ENCODE measurements around the gene KIF14. TPM values are rescaled to one million over a fixed set of nuclear protein-coding genes. Genes with fewer than 3 reads are reported as not detected.

Gene KIF14
- total RNA-seq, 1 experiment from 2014 or later = 17.8 TPM

- H3K36me3 ChIP-seq (ENCODE audit: control insufficient read depth, insufficient read depth, low read length) = peaks cover 4% of the 10 kb centered on the region; the same call in 1 of the 2 replicates
- no peaks in the 10 kb centered on the region for H3K4me1 ChIP-seq (ENCODE audit: control insufficient read depth, insufficient read depth, low read length)
- ATAC-seq = no peak
- H3K27me3 ChIP-seq (ENCODE audit: control insufficient read depth, insufficient read depth, low read length) = no peaks in the 10 kb centered on the region
- TF ChIP-seq POLR2AphosphoS5 (IDR thresholded peaks at IDR 0.05; ENCODE audit: low read depth, low read length) (no peak), TCF7L2 (IDR thresholded peaks at IDR 0.05; ENCODE audit: low read depth, low read length) (no peak)
- in situ Hi-C loops (cut with HindIII; ENCODE audit: low pct_unique_long_range_greater_than_20kb, low sequenced_read_pairs) = no loop called here
- H3K9me3 ChIP-seq (ENCODE audit: control insufficient read depth, insufficient read depth, low read depth, low read length) = no peaks in the 10 kb centered on the region
- no peak overlapping the region for H3K4me3 ChIP-seq (ENCODE audit: low read depth in 2 of 2, low read length in 2 of 2)
- intact Hi-C loops (cut with micrococcal nuclease; ENCODE audit: unreplicated experiment) = no loop called here
- no peak overlapping the region for H3K27ac ChIP-seq (ENCODE audit: low read length)
- CTCF ChIA-PET = no interaction called here
- no peak for DNase-seq (ENCODE audit: low read depth, low spot score)
- POLR2A ChIA-PET = no interaction called here
- no TSS peak for BruUV-seq (replicated peaks)
These were observed 40.2 kb upstream of the KIF14 start for GRCh38 chr1:200660719-200661118.

GRCh38 chr1:200659269-200659668 lies 38.7 kb upstream of the KIF14 start:
- no TSS peak for BruUV-seq (replicated peaks)
- Histone ChIP-seq H3K36me3 (ENCODE audit: control insufficient read depth, insufficient read depth, low read length) (peaks cover 4% of the 10 kb centered on the region; the same call in 1 of the 2 replicates), H3K4me3 (ENCODE audit: low read depth in 2 of 2, low read length in 2 of 2) (no peak overlapping the region), H3K4me1 (ENCODE audit: control insufficient read depth, insufficient read depth, low read length) (no peaks in the 10 kb centered on the region), H3K27me3 (ENCODE audit: control insufficient read depth, insufficient read depth, low read length) (no peaks in the 10 kb centered on the region), H3K9me3 (ENCODE audit: control insufficient read depth, insufficient read depth, low read depth, low read length) (no peaks in the 10 kb centered on the region), H3K27ac (ENCODE audit: low read length) (no peak overlapping the region)
- ChIA-PET POLR2A (no interaction called here), CTCF (no interaction called here)
- in situ Hi-C loops (cut with HindIII; ENCODE audit: low pct_unique_long_range_greater_than_20kb, low sequenced_read_pairs) = no loop called here
- intact Hi-C loops (cut with micrococcal nuclease; ENCODE audit: unreplicated experiment) = no loop called here
- no peak for DNase-seq (ENCODE audit: low read depth, low spot score)
- ATAC-seq = no peak
- TF ChIP-seq TCF7L2 (IDR thresholded peaks at IDR 0.05; ENCODE audit: low read depth, low read length) = no peak
- TF ChIP-seq POLR2AphosphoS5 (IDR thresholded peaks at IDR 0.05; ENCODE audit: low read depth, low read length) = no peak
- no peak for TF ChIP-seq CTCF (IDR thresholded peaks at IDR 0.05)
- TF ChIP-seq SIN3A (IDR thresholded peaks at IDR 0.05; ENCODE audit: borderline replicate concordance, insufficient read depth, low read depth, low read length) = no peak
- no peak for TF ChIP-seq REST (IDR thresholded peaks at IDR 0.05; ENCODE audit: insufficient read depth in 1 of 2, low read depth in 2 of 2, low read length in 1 of 2)

- H3K9me3 ChIP-seq (ENCODE audit: control insufficient read depth, insufficient read depth, low read depth, low read length) = no peaks in the 10 kb centered on the region
- no peak overlapping the region for H3K4me3 ChIP-seq (ENCODE audit: low read depth in 2 of 2, low read length in 2 of 2)
- no TSS peak for BruUV-seq (replicated peaks)
- H3K27me3 ChIP-seq (ENCODE audit: control insufficient read depth, insufficient read depth, low read length) = no peaks in the 10 kb centered on the region
- ChIA-PET CTCF (interaction anchor here (0.6 to 0.7 kb wide), 2 partner anchors 30 to 137 kb away, joined by 3 to 5 read pairs; no protein-coding TSS in a partner anchor), POLR2A (interaction anchor here (0.5 kb wide), 2 partner anchors 14 to 127 kb away, joined by 4 to 6 read pairs; no protein-coding TSS in a partner anchor)
- intact Hi-C loops (cut with micrococcal nuclease; ENCODE audit: unreplicated experiment) (no loop called here), in situ Hi-C loops (cut with HindIII; ENCODE audit: low pct_unique_long_range_greater_than_20kb, low sequenced_read_pairs) (no loop called here)
- ATAC-seq (no peak), DNase-seq (ENCODE audit: low read depth, low spot score) (no peak)
- no peaks in the 10 kb centered on the region for H3K4me1 ChIP-seq (ENCODE audit: control insufficient read depth, insufficient read depth, low read length)
- H3K36me3 ChIP-seq (ENCODE audit: control insufficient read depth, insufficient read depth, low read length) = peaks cover 4% of the 10 kb centered on the region; the same call in 1 of the 2 replicates
- no peak for TF ChIP-seq SIN3A (IDR thresholded peaks at IDR 0.05; ENCODE audit: borderline replicate concordance, insufficient read depth, low read depth, low read length)
- TF ChIP-seq TCF7L2 (IDR thresholded peaks at IDR 0.05; ENCODE audit: low read depth, low read length) = no peak
- TF ChIP-seq REST (IDR thresholded peaks at IDR 0.05; ENCODE audit: insufficient read depth in 1 of 2, low read depth in 2 of 2, low read length in 1 of 2) = no peak
- no peak for TF ChIP-seq CTCF (IDR thresholded peaks at IDR 0.05)
- TF ChIP-seq POLR2AphosphoS5 (IDR thresholded peaks at IDR 0.05; ENCODE audit: low read depth, low read length) = no peak
- H3K27ac ChIP-seq (ENCODE audit: low read length) = no peak overlapping the region
These were observed 37.7 kb upstream of the KIF14 start for GRCh38 chr1:200658037-200658818.

Data from Panc1 (cell line).